SK-N-MC (cell line): ENCODE results near the gene JMJD1C.

ENCODE experiments used
- EZH2 ChIP-seq: fragments of 200-600 bp; sonication (generic); IDR thresholded peaks from one replicate; pipeline ENCODE4 v1.6.1; 2017; ENCODE audit warnings: antibody characterized with exemption
- FOXP2 ChIP-seq: optimal IDR thresholded peaks from 2 replicates; pipeline ENCODE3; 2011; ENCODE audit warnings: mild to moderate bottlenecking, moderate library complexity; ENCODE audit not compliant: insufficient read depth; ENCODE audit errors: extremely low read length, control extremely low read depth
- POLR2AphosphoS5 ChIP-seq: IDR thresholded peaks from 2 replicates; pipeline ENCODE4 v1.6.1; 2012; ENCODE audit warnings: mild to moderate bottlenecking, low read depth, low read length, borderline replicate concordance

DNA sequence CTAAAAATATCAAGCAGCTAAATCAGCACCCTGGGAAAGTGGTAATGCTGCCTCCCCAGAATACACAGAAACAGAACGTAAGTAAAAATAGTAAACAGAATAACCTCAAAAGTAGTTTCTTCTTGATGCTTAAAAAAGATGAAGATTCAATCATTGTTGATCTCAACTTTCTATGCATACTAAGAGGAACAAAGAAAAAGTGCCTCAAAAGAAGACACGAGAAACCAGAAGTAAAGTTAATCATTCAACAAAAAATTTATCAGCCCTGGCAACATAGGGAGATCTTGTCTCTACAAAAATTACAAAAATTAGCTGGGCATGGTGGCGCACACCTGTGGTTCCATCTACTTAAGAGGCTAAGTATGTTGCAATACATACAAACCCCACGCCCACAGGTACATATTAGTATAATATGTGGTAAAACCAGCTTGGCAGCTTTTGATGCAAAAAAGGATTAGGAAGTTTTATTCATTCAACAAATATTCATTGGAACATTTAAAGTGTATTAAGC is 179.0 kb downstream of the JMJD1C start:
- no peak for TF ChIP-seq POLR2AphosphoS5
- TF ChIP-seq EZH2: no peak
- no peak for TF ChIP-seq FOXP2
